ENCODE data around the gene AP3D1. TPM values are rescaled to one million over a fixed set of nuclear protein-coding genes. Genes with fewer than 3 reads are reported as not detected.

Gene AP3D1
- total and polyA plus RNA-seq, 9 of the 15 experiments (the other 6 are each of a cell fraction or from before 2014, with no cell fraction given): 1.2 to 86.1 (median 35.9) TPM

- TF ChIP-seq RREB1 (CRISPR knock-in tag; IDR thresholded peaks at IDR 0.05) (peak; percentile 76), ZNF274 (IDR thresholded peaks at IDR 0.05; ENCODE audit: borderline replicate concordance, low read depth, low read length) (no peak), MEF2D (tag; conservative IDR thresholded peaks at IDR 0.05; ENCODE audit: low read depth) (0 out of 2 replicates have a peak, but pooled peaks have one; percentile 28), SRSF9 (IDR thresholded peaks at IDR 0.05; ENCODE audit: borderline replicate concordance, low read depth, low read length) (no peak), SIN3A (IDR thresholded peaks at IDR 0.05; ENCODE audit: borderline replicate concordance in 2 of 2, control insufficient read depth in 1 of 2, low read depth in 2 of 2, low read length in 2 of 2) (peak; percentile 86 to 88; a peak in 3 of 4 replicates), ETS2 (tag; IDR thresholded peaks at IDR 0.05; ENCODE audit: borderline replicate concordance, poor library complexity, severe bottlenecking) (peak; percentile 48), NEUROD1 (IDR thresholded peaks at IDR 0.05; ENCODE audit: borderline replicate concordance, low read depth, low read length, partially characterized antibody) (peak; percentile 67), E2F8 (IDR thresholded peaks at IDR 0.05; ENCODE audit: low read depth, partially characterized antibody) (peak; percentile 61), GABPB1 (CRISPR knock-in tag; IDR thresholded peaks at IDR 0.05) (peak; percentile 65; the same call in 1 of the 2 replicates), BRF1 (IDR thresholded peaks at IDR 0.05; ENCODE audit: borderline replicate concordance, extremely low read depth, insufficient read length) (no peak), ZNF830 (CRISPR knock-in tag; IDR thresholded peaks at IDR 0.05) (no peak)
Observed at GRCh38 chr19:2096034-2096479, 55.3 kb downstream of the AP3D1 start, which contains the start of gene MOB3A (continued).
